SU-DHL-6 (cell line): ENCODE measurements around the gene POU6F2.

ENCODE experiments used
- H2AFZ ChIP-seq: fragments of 200-600 bp; sonication (generic); 2 replicates; pipeline ENCODE4 v1.6.1; 2014; ENCODE audit warnings: low read depth, mild to moderate bottlenecking, moderate library complexity, mixed read lengths, antibody characterized with exemption, low read length; ENCODE audit not compliant: severe bottlenecking
- H3F3A ChIP-seq: fragments of 200-600 bp; shearing (Covaris generic); 2 replicates; pipeline ENCODE4 v1.6.0; 2016; ENCODE audit warnings: antibody characterized with exemption, mild to moderate bottlenecking; ENCODE audit not compliant: insufficient read depth
- H3K27ac ChIP-seq: fragments of 200-600 bp; sonication (generic); 2 replicates; pipeline ENCODE4 v1.5.1; 2016; ENCODE audit warnings: low read depth, mild to moderate bottlenecking, low read length, moderate library complexity, mixed read lengths
- H3K27me3 ChIP-seq: fragments of 200-600 bp; sonication (generic), shearing (Covaris generic); 2 replicates; pipeline ENCODE4 v1.6.0; 2014; ENCODE audit warnings: mild to moderate bottlenecking, low read length
- H3K36me3 ChIP-seq: fragments of 200-600 bp; sonication (generic); 2 replicates; pipeline ENCODE4 v1.6.1; 2014; ENCODE audit warnings: mild to moderate bottlenecking, low read length, mixed read lengths
- H3K4me2 ChIP-seq: fragments of 300-600, 200-600 bp; shearing (Covaris generic), sonication (generic); 2 replicates; pipeline ENCODE4 v1.6.0; 2014; ENCODE audit warnings: low read length, low read depth, mild to moderate bottlenecking; ENCODE audit not compliant: poor library complexity, severe bottlenecking
- H3K4me3 ChIP-seq: fragments of 200-600 bp; sonication (generic); 2 replicates; pipeline ENCODE4 v1.5.1; 2014; ENCODE audit warnings: antibody characterized with exemption, low read length, mild to moderate bottlenecking, mixed read lengths; ENCODE audit not compliant: insufficient read depth, poor library complexity, severe bottlenecking
- H3K79me2 ChIP-seq: fragments of 200-600 bp; sonication (generic); 2 replicates; pipeline ENCODE4 v1.6.1; 2014; ENCODE audit warnings: mild to moderate bottlenecking, low read length, moderate library complexity; ENCODE audit not compliant: insufficient read depth
- H3K9ac ChIP-seq: fragments of 200-600 bp; sonication (generic); 2 replicates; pipeline ENCODE4 v1.7.0; 2014; ENCODE audit warnings: mild to moderate bottlenecking, low read length
- H3K9me2 ChIP-seq: fragments of 200-600 bp; sonication (generic); replicated peaks from 2 replicates; pipeline ENCODE4 v1.6.1; 2014; ENCODE audit warnings: low read length; ENCODE audit not compliant: insufficient read depth
- H3K9me3 ChIP-seq: fragments of 200-600 bp; sonication (generic); 2 replicates; pipeline ENCODE4 v1.6.1; 2014; ENCODE audit warnings: low read length, mixed read lengths; ENCODE audit not compliant: insufficient read depth
- H4K20me1 ChIP-seq: fragments of 200-600 bp; sonication (generic); 2 replicates; pipeline ENCODE4 v1.6.1; 2014; ENCODE audit warnings: low read depth, mild to moderate bottlenecking, antibody characterized with exemption, low read length, moderate library complexity, mixed read lengths
- EZH2phosphoT487 ChIP-seq: fragments of 200-600 bp; sonication (generic), shearing (Covaris generic); conservative IDR thresholded peaks from 2 replicates; pipeline ENCODE4 v1.6.1; 2018; ENCODE audit warnings: mild to moderate bottlenecking, antibody characterized with exemption, low read length, moderate library complexity, mixed read lengths
- TF ChIP-seq, protein P1 (sequence below): fragments of 200-600 bp; sonication (generic); IDR thresholded peaks from one replicate; pipeline ENCODE4 v1.5.1; 2017; ENCODE audit warnings: antibody characterized with exemption, mild to moderate bottlenecking, low read length, moderate library complexity; ENCODE audit not compliant: insufficient read depth, poor library complexity, severe bottlenecking

Gene POU6F2

GRCh38 chr7:39291628-39292410 lies 314.1 kb downstream of the POU6F2 start:
- H3K27me3 ChIP-seq = no peaks in the 10 kb centered on the region
- H3K79me2 ChIP-seq = no peaks in the 10 kb centered on the region
- no peaks in the 10 kb centered on the region for H3K9me2 ChIP-seq
- no peaks in the 10 kb centered on the region for H3K36me3 ChIP-seq
- H4K20me1 ChIP-seq = no peaks in the 10 kb centered on the region
- H3K27ac ChIP-seq = no peak overlapping the region
- no peak for TF ChIP-seq EZH2phosphoT487
- TF ChIP-seq, protein P1, sequence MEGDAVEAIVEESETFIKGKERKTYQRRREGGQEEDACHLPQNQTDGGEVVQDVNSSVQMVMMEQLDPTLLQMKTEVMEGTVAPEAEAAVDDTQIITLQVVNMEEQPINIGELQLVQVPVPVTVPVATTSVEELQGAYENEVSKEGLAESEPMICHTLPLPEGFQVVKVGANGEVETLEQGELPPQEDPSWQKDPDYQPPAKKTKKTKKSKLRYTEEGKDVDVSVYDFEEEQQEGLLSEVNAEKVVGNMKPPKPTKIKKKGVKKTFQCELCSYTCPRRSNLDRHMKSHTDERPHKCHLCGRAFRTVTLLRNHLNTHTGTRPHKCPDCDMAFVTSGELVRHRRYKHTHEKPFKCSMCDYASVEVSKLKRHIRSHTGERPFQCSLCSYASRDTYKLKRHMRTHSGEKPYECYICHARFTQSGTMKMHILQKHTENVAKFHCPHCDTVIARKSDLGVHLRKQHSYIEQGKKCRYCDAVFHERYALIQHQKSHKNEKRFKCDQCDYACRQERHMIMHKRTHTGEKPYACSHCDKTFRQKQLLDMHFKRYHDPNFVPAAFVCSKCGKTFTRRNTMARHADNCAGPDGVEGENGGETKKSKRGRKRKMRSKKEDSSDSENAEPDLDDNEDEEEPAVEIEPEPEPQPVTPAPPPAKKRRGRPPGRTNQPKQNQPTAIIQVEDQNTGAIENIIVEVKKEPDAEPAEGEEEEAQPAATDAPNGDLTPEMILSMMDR = no peak
- H3F3A ChIP-seq = no peaks in the 10 kb centered on the region
- no peaks in the 10 kb centered on the region for H3K9me3 ChIP-seq
- no peak overlapping the region for H3K4me3 ChIP-seq
- H2AFZ ChIP-seq = no peak overlapping the region
- no peak overlapping the region for H3K4me2 ChIP-seq
- no peak overlapping the region for H3K9ac ChIP-seq

DNA sequence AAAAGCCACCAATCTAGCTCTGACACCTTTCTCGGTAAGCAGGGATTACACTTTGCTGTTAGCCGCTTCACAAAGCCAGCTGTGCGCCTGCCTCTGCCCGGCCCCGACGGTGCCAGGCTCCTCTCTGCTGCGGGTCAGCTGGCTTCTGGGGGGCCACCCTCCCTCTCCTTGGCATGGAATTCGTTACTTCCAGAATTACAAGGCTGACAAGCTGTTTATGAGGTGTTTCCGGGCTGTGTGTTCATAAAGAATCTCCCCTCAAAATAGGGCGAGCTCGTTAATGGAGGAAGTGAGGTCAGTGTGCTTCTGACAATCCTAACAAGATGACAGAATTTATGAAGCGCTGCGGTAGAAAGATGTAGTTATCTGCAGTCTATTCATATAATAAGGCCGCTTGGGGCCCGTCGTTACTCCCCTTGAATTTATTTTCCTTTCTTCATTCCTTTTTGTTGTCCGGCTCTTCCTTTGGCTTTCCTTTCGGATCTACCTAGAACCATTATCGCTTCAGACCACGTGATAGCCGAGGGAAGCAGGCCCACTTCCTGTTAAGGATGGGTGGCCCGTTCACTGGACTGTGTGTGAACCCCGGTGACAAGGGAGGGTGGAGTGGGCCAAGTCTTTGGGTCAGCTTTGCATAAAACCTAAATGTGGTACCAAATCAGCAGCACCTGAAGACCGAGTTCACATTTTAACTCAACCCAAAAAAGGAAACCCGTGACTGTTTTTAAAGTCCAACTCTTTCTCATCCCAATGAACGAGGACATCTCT lies 315.5 kb downstream of the POU6F2 start:
- no peak overlapping the region for H2AFZ ChIP-seq
- no peaks in the 10 kb centered on the region for H3K9me2 ChIP-seq
- no peak overlapping the region for H3K4me2 ChIP-seq
- no peaks in the 10 kb centered on the region for H3K27me3 ChIP-seq
- H3K4me3 ChIP-seq = no peak overlapping the region
- TF ChIP-seq EZH2phosphoT487 = no peak
- TF ChIP-seq, protein P1 = no peak
- no peaks in the 10 kb centered on the region for H3F3A ChIP-seq
- no peak overlapping the region for H3K9ac ChIP-seq
- no peaks in the 10 kb centered on the region for H3K9me3 ChIP-seq
- no peaks in the 10 kb centered on the region for H3K36me3 ChIP-seq
- H4K20me1 ChIP-seq = no peaks in the 10 kb centered on the region
- H3K27ac ChIP-seq = no peak overlapping the region
- H3K79me2 ChIP-seq = no peaks in the 10 kb centered on the region

GRCh38 chr7:39294022-39294421 lies 316.3 kb downstream of the POU6F2 start:
- H4K20me1 ChIP-seq = no peaks in the 10 kb centered on the region
- no peak overlapping the region for H3K9ac ChIP-seq

More at GRCh38 chr7:39294022-39294421, 316.3 kb downstream of the POU6F2 start:
- Histone ChIP-seq H3K27me3 (no peaks in the 10 kb centered on the region), H3K4me3 (no peak overlapping the region), H3K79me2 (no peaks in the 10 kb centered on the region), H3K36me3 (no peaks in the 10 kb centered on the region), H3K27ac (no peak overlapping the region), H2AFZ (no peak overlapping the region), H3K4me2 (no peak overlapping the region), H3K9me3 (no peaks in the 10 kb centered on the region), H3F3A (no peaks in the 10 kb centered on the region), H3K9me2 (no peaks in the 10 kb centered on the region)
- no peak for TF ChIP-seq EZH2phosphoT487
- TF ChIP-seq, protein P1 = no peak
